ENCODE measurements around the gene KCNJ12.

GRCh38 chr17:21365016-21365415, 11.1 kb upstream of the KCNJ12 start:
- TF ChIP-seq ZBTB21 (tag by site-specific recombination; IDR thresholded peaks at IDR 0.05) (no peak), REST (tag by site-specific recombination; IDR thresholded peaks at IDR 0.05) (no peak)
